GM12878 (cell line): ENCODE data around the gene NTN1. TPM values are rescaled to one million over a fixed set of nuclear protein-coding genes. Genes with fewer than 3 reads are reported as not detected.
A peak's percentile ranks its signal among the peaks of the same experiment; 100 is the strongest.

Source experiments
- BHLHE40 ChIP-seq, 2 experiments: fragments of 450-650 bp in 1 of 2; IDR thresholded peaks; 2 replicates each; pipeline ENCODE4 v1.6.1; 2011 to 2017; ENCODE audit warnings: low read depth in 2 of 2, borderline replicate concordance in 1 of 2, improper control_type of control experiment in 1 of 2, low read length in 1 of 2, mild to moderate bottlenecking in 1 of 2
- EGR1 ChIP-seq, 2 experiments: IDR thresholded peaks; 1 replicate in 1 of 2; 2 replicates in 1 of 2; pipeline ENCODE4 v1.6.1; 2011 to 2012; ENCODE audit warnings: low read depth in 2 of 2, low read length in 2 of 2, borderline replicate concordance in 1 of 2, mild to moderate bottlenecking in 1 of 2, moderate library complexity in 1 of 2
- ESRRA ChIP-seq: IDR thresholded peaks from 2 replicates; pipeline ENCODE4 v1.6.1; 2012; ENCODE audit warnings: mild to moderate bottlenecking, low read length, improper control_type of control experiment
- FOXK2 ChIP-seq: fragments of 450-650 bp; IDR thresholded peaks from 2 replicates; pipeline ENCODE4 v1.6.1; 2017; ENCODE audit warnings: mild to moderate bottlenecking, moderate library complexity
- HDAC2 ChIP-seq: fragments of 200-600 bp; sonication (generic); IDR thresholded peaks from 2 replicates; pipeline ENCODE4 v1.6.1; 2017
- MXI1 ChIP-seq: fragments of 150-350 bp; IDR thresholded peaks from 2 replicates; pipeline ENCODE4 v1.6.1; 2011; ENCODE audit warnings: low read depth, mild to moderate bottlenecking, inconsistent platforms, low read length, improper control_type of control experiment
- NFIC ChIP-seq: IDR thresholded peaks from 2 replicates; pipeline ENCODE4 v1.6.1; 2012; ENCODE audit warnings: low read depth, mild to moderate bottlenecking, inconsistent platforms, low read length, moderate library complexity
- NFYB ChIP-seq: IDR thresholded peaks from 2 replicates; pipeline ENCODE4 v1.6.1; 2011; ENCODE audit warnings: low read depth, mild to moderate bottlenecking, low read length, improper control_type of control experiment, moderate library complexity; ENCODE audit not compliant: insufficient read depth
- SP1 ChIP-seq: IDR thresholded peaks from one replicate; pipeline ENCODE4 v1.6.1; 2011; ENCODE audit warnings: low read depth, low read length
- ZZZ3 ChIP-seq: IDR thresholded peaks from 2 replicates; pipeline ENCODE4 v1.6.1; 2011; ENCODE audit warnings: low read depth; ENCODE audit not compliant: control insufficient read depth, insufficient read length
- polyA plus RNA-seq, 11 experiments: library from polyadenylated mRNA; depleted of rRNA in 4 of 11; unstranded in 6 of 11; stranded (reverse) in 5 of 11; fragments of >200 nt; fragmentation: Nextera tagmentation in 4 of 11; fragmentation: Illumina TruSeq in 1 of 11; extraction: Ambion mirVana in 4 of 11; extraction: Trizol in 1 of 11; gene quantifications; 1 replicate in 1 of 11; 2 replicates in 10 of 11; pipeline versions ENCODE4 v1.2.1 to v1.2.3, GENCODE V29; 2011 to 2016; ENCODE audit warnings: inconsistent platforms in 2 of 11, missing spikeins in 2 of 11, low read depth in 1 of 11
- total RNA-seq, 4 experiments: library from RNA; depleted of rRNA in 3 of 4; stranded (reverse); fragments of >200 nt in 3 of 4; fragmentation: Illumina TruSeq in 1 of 4; extraction: Trizol in 1 of 4; gene quantifications; 2 replicates each; pipeline versions ENCODE4 v1.2.1 to v1.2.3, GENCODE V29; 2013 to 2021
- TF ChIP-seq, protein P1 (sequence below): fragments of 450-650 bp; IDR thresholded peaks from 2 replicates; pipeline ENCODE4 v1.6.1; 2017; ENCODE audit warnings: mild to moderate bottlenecking, moderate library complexity
- TF ChIP-seq, protein P2 (sequence below): fragments of 450-650 bp; IDR thresholded peaks from 2 replicates; pipeline ENCODE4 v1.6.1; 2016; ENCODE audit warnings: mild to moderate bottlenecking
- TF ChIP-seq, protein P3 (sequence below): fragments of 450-650 bp; IDR thresholded peaks from 2 replicates; pipeline ENCODE4 v1.6.1; 2017; ENCODE audit warnings: antibody characterized with exemption, mild to moderate bottlenecking, moderate library complexity
- TF ChIP-seq, protein P4 (sequence below): fragments of 150-350 bp; IDR thresholded peaks from 2 replicates; pipeline ENCODE4 v1.6.1; 2016; ENCODE audit warnings: low read depth, low read length
- TF ChIP-seq, protein P5 (sequence below): fragments of 450-650 bp; formaldehyde crosslinking; IDR thresholded peaks from 2 replicates; pipeline ENCODE4 v1.5.0; 2022; ENCODE audit warnings: mild to moderate bottlenecking, missing genetic modification characterization

The NTN1 gene
- total and polyA plus RNA-seq, 10 of the 15 experiments (the other 5 are each of a cell fraction or from before 2014, with no cell fraction given) = 0.02 to 0.89 (median 0.35) TPM

DNA sequence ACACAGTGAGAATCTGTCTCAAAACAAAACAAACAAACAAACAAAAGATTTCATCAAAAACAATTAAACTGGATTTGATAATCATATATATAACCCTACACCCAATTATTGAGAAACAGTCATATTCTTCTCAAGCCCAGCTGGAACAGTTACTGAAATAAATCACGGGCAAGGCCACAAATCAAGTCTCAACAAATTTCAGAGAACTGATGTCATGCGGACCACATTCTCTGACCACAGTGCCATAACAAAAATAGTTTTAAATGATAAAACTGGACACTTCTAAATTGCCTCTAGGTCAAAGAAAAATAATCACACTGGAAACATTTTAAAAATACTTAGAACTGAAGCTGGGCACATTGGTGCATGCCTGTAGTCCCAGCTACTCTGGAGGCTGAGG lies 39.9 kb upstream of the NTN1 start (continued):
- TF ChIP-seq, protein P1, sequence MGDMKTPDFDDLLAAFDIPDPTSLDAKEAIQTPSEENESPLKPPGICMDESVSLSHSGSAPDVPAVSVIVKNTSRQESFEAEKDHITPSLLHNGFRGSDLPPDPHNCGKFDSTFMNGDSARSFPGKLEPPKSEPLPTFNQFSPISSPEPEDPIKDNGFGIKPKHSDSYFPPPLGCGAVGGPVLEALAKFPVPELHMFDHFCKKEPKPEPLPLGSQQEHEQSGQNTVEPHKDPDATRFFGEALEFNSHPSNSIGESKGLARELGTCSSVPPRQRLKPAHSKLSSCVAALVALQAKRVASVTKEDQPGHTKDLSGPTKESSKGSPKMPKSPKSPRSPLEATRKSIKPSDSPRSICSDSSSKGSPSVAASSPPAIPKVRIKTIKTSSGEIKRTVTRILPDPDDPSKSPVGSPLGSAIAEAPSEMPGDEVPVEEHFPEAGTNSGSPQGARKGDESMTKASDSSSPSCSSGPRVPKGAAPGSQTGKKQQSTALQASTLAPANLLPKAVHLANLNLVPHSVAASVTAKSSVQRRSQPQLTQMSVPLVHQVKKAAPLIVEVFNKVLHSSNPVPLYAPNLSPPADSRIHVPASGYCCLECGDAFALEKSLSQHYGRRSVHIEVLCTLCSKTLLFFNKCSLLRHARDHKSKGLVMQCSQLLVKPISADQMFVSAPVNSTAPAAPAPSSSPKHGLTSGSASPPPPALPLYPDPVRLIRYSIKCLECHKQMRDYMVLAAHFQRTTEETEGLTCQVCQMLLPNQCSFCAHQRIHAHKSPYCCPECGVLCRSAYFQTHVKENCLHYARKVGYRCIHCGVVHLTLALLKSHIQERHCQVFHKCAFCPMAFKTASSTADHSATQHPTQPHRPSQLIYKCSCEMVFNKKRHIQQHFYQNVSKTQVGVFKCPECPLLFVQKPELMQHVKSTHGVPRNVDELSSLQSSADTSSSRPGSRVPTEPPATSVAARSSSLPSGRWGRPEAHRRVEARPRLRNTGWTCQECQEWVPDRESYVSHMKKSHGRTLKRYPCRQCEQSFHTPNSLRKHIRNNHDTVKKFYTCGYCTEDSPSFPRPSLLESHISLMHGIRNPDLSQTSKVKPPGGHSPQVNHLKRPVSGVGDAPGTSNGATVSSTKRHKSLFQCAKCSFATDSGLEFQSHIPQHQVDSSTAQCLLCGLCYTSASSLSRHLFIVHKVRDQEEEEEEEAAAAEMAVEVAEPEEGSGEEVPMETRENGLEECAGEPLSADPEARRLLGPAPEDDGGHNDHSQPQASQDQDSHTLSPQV = no peak
- TF ChIP-seq SP1 (peak; percentile 25), BHLHE40 (IDR thresholded peaks at IDR 0.05; ENCODE audit: borderline replicate concordance in 1 of 2, low read depth in 2 of 2, low read length in 1 of 2) (peak; percentile 29 to 48; a peak in 1 of 4 replicates), MXI1 (no peak), NFYB (no peak), HDAC2 (no peak), FOXK2 (no peak), ZZZ3 (no peak), NFIC (peak; percentile 97; the same call in 1 of the 2 replicates), EGR1 (IDR thresholded peaks at IDR 0.05; ENCODE audit: borderline replicate concordance in 1 of 2, low read depth in 2 of 2, low read length in 2 of 2) (no peak), ESRRA (no peak)
- TF ChIP-seq, protein P2, sequence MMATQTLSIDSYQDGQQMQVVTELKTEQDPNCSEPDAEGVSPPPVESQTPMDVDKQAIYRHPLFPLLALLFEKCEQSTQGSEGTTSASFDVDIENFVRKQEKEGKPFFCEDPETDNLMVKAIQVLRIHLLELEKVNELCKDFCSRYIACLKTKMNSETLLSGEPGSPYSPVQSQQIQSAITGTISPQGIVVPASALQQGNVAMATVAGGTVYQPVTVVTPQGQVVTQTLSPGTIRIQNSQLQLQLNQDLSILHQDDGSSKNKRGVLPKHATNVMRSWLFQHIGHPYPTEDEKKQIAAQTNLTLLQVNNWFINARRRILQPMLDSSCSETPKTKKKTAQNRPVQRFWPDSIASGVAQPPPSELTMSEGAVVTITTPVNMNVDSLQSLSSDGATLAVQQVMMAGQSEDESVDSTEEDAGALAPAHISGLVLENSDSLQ = no peak
- TF ChIP-seq, protein P3, sequence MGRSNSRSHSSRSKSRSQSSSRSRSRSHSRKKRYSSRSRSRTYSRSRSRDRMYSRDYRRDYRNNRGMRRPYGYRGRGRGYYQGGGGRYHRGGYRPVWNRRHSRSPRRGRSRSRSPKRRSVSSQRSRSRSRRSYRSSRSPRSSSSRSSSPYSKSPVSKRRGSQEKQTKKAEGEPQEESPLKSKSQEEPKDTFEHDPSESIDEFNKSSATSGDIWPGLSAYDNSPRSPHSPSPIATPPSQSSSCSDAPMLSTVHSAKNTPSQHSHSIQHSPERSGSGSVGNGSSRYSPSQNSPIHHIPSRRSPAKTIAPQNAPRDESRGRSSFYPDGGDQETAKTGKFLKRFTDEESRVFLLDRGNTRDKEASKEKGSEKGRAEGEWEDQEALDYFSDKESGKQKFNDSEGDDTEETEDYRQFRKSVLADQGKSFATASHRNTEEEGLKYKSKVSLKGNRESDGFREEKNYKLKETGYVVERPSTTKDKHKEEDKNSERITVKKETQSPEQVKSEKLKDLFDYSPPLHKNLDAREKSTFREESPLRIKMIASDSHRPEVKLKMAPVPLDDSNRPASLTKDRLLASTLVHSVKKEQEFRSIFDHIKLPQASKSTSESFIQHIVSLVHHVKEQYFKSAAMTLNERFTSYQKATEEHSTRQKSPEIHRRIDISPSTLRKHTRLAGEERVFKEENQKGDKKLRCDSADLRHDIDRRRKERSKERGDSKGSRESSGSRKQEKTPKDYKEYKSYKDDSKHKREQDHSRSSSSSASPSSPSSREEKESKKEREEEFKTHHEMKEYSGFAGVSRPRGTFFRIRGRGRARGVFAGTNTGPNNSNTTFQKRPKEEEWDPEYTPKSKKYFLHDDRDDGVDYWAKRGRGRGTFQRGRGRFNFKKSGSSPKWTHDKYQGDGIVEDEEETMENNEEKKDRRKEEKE = no peak
- TF ChIP-seq, protein P4, sequence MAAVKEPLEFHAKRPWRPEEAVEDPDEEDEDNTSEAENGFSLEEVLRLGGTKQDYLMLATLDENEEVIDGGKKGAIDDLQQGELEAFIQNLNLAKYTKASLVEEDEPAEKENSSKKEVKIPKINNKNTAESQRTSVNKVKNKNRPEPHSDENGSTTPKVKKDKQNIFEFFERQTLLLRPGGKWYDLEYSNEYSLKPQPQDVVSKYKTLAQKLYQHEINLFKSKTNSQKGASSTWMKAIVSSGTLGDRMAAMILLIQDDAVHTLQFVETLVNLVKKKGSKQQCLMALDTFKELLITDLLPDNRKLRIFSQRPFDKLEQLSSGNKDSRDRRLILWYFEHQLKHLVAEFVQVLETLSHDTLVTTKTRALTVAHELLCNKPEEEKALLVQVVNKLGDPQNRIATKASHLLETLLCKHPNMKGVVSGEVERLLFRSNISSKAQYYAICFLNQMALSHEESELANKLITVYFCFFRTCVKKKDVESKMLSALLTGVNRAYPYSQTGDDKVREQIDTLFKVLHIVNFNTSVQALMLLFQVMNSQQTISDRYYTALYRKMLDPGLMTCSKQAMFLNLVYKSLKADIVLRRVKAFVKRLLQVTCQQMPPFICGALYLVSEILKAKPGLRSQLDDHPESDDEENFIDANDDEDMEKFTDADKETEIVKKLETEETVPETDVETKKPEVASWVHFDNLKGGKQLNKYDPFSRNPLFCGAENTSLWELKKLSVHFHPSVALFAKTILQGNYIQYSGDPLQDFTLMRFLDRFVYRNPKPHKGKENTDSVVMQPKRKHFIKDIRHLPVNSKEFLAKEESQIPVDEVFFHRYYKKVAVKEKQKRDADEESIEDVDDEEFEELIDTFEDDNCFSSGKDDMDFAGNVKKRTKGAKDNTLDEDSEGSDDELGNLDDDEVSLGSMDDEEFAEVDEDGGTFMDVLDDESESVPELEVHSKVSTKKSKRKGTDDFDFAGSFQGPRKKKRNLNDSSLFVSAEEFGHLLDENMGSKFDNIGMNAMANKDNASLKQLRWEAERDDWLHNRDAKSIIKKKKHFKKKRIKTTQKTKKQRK = no peak
- TF ChIP-seq, protein P5, sequence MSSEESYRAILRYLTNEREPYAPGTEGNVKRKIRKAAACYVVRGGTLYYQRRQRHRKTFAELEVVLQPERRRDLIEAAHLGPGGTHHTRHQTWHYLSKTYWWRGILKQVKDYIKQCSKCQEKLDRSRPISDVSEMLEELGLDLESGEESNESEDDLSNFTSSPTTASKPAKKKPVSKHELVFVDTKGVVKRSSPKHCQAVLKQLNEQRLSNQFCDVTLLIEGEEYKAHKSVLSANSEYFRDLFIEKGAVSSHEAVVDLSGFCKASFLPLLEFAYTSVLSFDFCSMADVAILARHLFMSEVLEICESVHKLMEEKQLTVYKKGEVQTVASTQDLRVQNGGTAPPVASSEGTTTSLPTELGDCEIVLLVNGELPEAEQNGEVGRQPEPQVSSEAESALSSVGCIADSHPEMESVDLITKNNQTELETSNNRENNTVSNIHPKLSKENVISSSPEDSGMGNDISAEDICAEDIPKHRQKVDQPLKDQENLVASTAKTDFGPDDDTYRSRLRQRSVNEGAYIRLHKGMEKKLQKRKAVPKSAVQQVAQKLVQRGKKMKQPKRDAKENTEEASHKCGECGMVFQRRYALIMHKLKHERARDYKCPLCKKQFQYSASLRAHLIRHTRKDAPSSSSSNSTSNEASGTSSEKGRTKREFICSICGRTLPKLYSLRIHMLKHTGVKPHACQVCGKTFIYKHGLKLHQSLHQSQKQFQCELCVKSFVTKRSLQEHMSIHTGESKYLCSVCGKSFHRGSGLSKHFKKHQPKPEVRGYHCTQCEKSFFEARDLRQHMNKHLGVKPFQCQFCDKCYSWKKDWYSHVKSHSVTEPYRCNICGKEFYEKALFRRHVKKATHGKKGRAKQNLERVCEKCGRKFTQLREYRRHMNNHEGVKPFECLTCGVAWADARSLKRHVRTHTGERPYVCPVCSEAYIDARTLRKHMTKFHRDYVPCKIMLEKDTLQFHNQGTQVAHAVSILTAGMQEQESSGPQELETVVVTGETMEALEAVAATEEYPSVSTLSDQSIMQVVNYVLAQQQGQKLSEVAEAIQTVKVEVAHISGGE (CRISPR knock-in tag) = no peak
